HCT116 (cell line): Measurements from ENCODE around the gene TMEM208.

Experiments
- CTCF ChIP-seq, 3 experiments: fragments of 200-600 bp in 1 of 3; sonication (generic) in 1 of 3; IDR thresholded peaks in 2 of 3; conservative IDR thresholded peaks in 1 of 3; 2 replicates each; pipeline ENCODE4 v1.5.1; 2012 to 2017; ENCODE audit warnings: low read depth in 2 of 3, low read length in 2 of 3, antibody characterized with exemption in 1 of 3, borderline replicate concordance in 1 of 3, control low read depth in 1 of 3, mild to moderate bottlenecking in 1 of 3, mixed read lengths in 1 of 3, mixed run types in 1 of 3, moderate library complexity in 1 of 3; ENCODE audit not compliant: insufficient read depth in 1 of 3
- EZH2 ChIP-seq: fragments of 200-600 bp; sonication (generic); IDR thresholded peaks from 2 replicates; pipeline ENCODE4 v1.6.1; 2017; ENCODE audit warnings: antibody characterized with exemption, mixed run types
- POLR2AphosphoS5 ChIP-seq: IDR thresholded peaks from 2 replicates; pipeline ENCODE4 v1.6.1; 2011; ENCODE audit warnings: mild to moderate bottlenecking, low read depth, low read length, moderate library complexity
- SIN3A ChIP-seq: IDR thresholded peaks from 2 replicates; pipeline ENCODE4 v1.6.1; 2012; ENCODE audit warnings: low read depth
- TCF7L2 ChIP-seq: IDR thresholded peaks from 2 replicates; pipeline ENCODE4 v1.7.0; 2011; ENCODE audit warnings: borderline replicate concordance, inconsistent platforms; ENCODE audit not compliant: insufficient read depth, insufficient read length; ENCODE audit errors: extremely low read depth

- TF ChIP-seq TCF7L2 (no peak), CTCF (IDR thresholded peaks at IDR 0.05 in 2 of 3, conservative IDR thresholded peaks at IDR 0.05 in 1 of 3; ENCODE audit: borderline replicate concordance in 1 of 3, insufficient read depth in 1 of 3, low read depth in 2 of 3, low read length in 2 of 3) (no peak), POLR2AphosphoS5 (no peak), SIN3A (no peak), EZH2 (no peak)
Observed at GRCh38 chr16:67212766-67213165, 14.2 kb upstream of the TMEM208 start.
